Progenitor cell of endocrine pancreas (in vitro differentiated cells): ENCODE results near the gene NMNAT3. TPM values are rescaled to one million over a fixed set of nuclear protein-coding genes. Genes with fewer than 3 reads are reported as not detected.

ENCODE experiments used
- DNase-seq: peaks from one replicate; pipeline ENCODE4 v3.0.0; 2021; ENCODE audit warnings: low spot score; ENCODE audit not compliant: unreplicated experiment
- H3K27ac Mint-ChIP-seq: 2 replicates; pipeline ENCODE4 v1.8.0; 2021; ENCODE audit warnings: mild to moderate bottlenecking, moderate library complexity, mixed read lengths
- H3K27me3 Mint-ChIP-seq: 2 replicates; pipeline ENCODE4 v1.8.0; 2021; ENCODE audit warnings: mixed read lengths
- H3K36me3 Mint-ChIP-seq: 2 replicates; pipeline ENCODE4 v1.8.0; 2022; ENCODE audit warnings: mixed read lengths; ENCODE audit not compliant: insufficient read depth
- H3K4me1 Mint-ChIP-seq: 2 replicates; pipeline ENCODE4 v1.8.0; 2021; ENCODE audit warnings: low read depth, mixed read lengths
- H3K4me3 Mint-ChIP-seq: 2 replicates; pipeline ENCODE4 v1.8.0; 2021; ENCODE audit warnings: low read depth, mild to moderate bottlenecking, moderate library complexity, mixed read lengths
- H3K9me3 Mint-ChIP-seq: 2 replicates; pipeline ENCODE4 v1.8.0; 2021; ENCODE audit warnings: low read depth, mixed read lengths
- CTCF ChIP-seq: fragments of 200-600 bp; sonication (generic); IDR thresholded peaks from one replicate; pipeline ENCODE4 v1.5.0; 2021; ENCODE audit warnings: antibody characterized with exemption, mild to moderate bottlenecking; ENCODE audit not compliant: unreplicated experiment
- total RNA-seq: library from RNA; stranded (reverse); gene quantifications from 2 replicates; pipeline ENCODE4 v1.2.1, GENCODE V29; 2021

Gene NMNAT3
- total RNA-seq, 1 donor from 2014 or later: 3.5 TPM

GRCh38 chr3:139558351-139559266, 119.2 kb downstream of the NMNAT3 start:
- Mint-ChIP-seq H3K4me1 (peaks cover 65% of the 10 kb centered on the region), H3K36me3 (no peaks in the 10 kb centered on the region), H3K4me3 (no peak overlapping the region), H3K9me3 (no peaks in the 10 kb centered on the region), H3K27me3 (no peaks in the 10 kb centered on the region), H3K27ac (peak overlapping the region; percentile 44)
- no peak for DNase-seq
- TF ChIP-seq CTCF: no peak

GRCh38 chr3:139557041-139557440, 120.7 kb downstream of the NMNAT3 start:
- Mint-ChIP-seq H3K27ac (peak overlapping the region; percentile 92), H3K9me3 (no peaks in the 10 kb centered on the region), H3K4me3 (no peak overlapping the region), H3K27me3 (no peaks in the 10 kb centered on the region), H3K36me3 (no peaks in the 10 kb centered on the region), H3K4me1 (peaks cover 64% of the 10 kb centered on the region)
- no peak for TF ChIP-seq CTCF
- DNase-seq: no peak

- Mint-ChIP-seq H3K4me1 (peaks cover 51% of the 10 kb centered on the region), H3K27ac (peak overlapping the region; percentile 51)
These were observed 122.5 kb downstream of the NMNAT3 start for GRCh38 chr3:139555249-139555648.

GRCh38 chr3:139554628-139555027, 123.1 kb downstream of the NMNAT3 start:
- TF ChIP-seq CTCF: no peak
- no peak for DNase-seq
- Mint-ChIP-seq H3K27ac (peak overlapping the region; percentile 50), H3K27me3 (no peaks in the 10 kb centered on the region), H3K4me1 (peaks cover 46% of the 10 kb centered on the region), H3K9me3 (no peaks in the 10 kb centered on the region), H3K4me3 (no peak overlapping the region), H3K36me3 (no peaks in the 10 kb centered on the region)

More at GRCh38 chr3:139555249-139555648, 122.5 kb downstream of the NMNAT3 start:
- no peaks in the 10 kb centered on the region for H3K9me3 Mint-ChIP-seq
- H3K36me3 Mint-ChIP-seq: no peaks in the 10 kb centered on the region
- no peaks in the 10 kb centered on the region for H3K27me3 Mint-ChIP-seq
- no peak overlapping the region for H3K4me3 Mint-ChIP-seq
- no peak for DNase-seq
- no peak for TF ChIP-seq CTCF

- Mint-ChIP-seq H3K27me3 (no peaks in the 10 kb centered on the region), H3K27ac (no peak overlapping the region), H3K36me3 (no peaks in the 10 kb centered on the region), H3K4me1 (peaks cover 50% of the 10 kb centered on the region), H3K9me3 (no peaks in the 10 kb centered on the region), H3K4me3 (no peak overlapping the region)
- no peak for TF ChIP-seq CTCF
- DNase-seq: no peak
These were observed 125.0 kb downstream of the NMNAT3 start for GRCh38 chr3:139552632-139553365.
